ENCODE measurements around the gene DOCK9. TPM values are rescaled to one million over a fixed set of nuclear protein-coding genes. Genes with fewer than 3 reads are reported as not detected.

DOCK9 gene
- total RNA-seq, 2 donors from 2014 or later, result 25.4 to 26.7 TPM

GRCh38 chr13:98839856-98840769 is 137.8 kb downstream of the DOCK9 start:
- Mint-ChIP-seq H3K4me1 (ENCODE audit: low read depth in 2 of 2) (peaks cover 4 to 8% of the 10 kb centered on the region in 2 donors), H3K27ac (no peak overlapping the region), H3K27me3 (no peaks in the 10 kb centered on the region), H3K36me3 (no peaks in the 10 kb centered on the region), H3K9me3 (no peaks in the 10 kb centered on the region), H3K4me3 (no peak overlapping the region)
- DNase-seq (ENCODE audit: low spot score), result no peak
- peak; percentile 77 to 78 for ATAC-seq

DNA sequence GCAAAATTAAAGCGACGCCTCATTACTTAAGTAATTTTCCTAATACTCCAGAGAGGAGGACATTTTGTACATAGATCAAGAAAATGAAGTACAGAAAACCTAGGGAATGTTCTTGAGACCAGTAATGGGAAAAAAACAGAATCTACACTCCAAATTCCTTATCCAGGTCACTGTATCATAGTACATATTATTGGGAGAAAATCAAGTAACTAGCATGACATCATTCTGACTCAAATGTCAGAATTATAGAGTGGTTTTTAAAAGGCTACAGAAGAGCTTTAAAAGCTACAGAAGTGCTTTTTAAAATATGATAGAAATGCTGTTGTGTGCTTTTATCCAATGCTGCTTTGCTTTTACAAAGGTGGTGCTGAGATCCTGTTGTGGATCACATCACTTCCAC is 139.1 kb downstream of the DOCK9 start:
- ATAC-seq, result no peak
- Mint-ChIP-seq H3K27ac (no peak overlapping the region), H3K27me3 (no peaks in the 10 kb centered on the region), H3K4me3 (no peak overlapping the region), H3K4me1 (ENCODE audit: low read depth in 2 of 2) (peaks cover 4 to 8% of the 10 kb centered on the region in 2 donors), H3K36me3 (no peaks in the 10 kb centered on the region), H3K9me3 (no peaks in the 10 kb centered on the region)
- no peak for DNase-seq (ENCODE audit: low spot score)

GRCh38 chr13:98837896-98838295 is 140.0 kb downstream of the DOCK9 start:
- Mint-ChIP-seq H3K27me3 (no peaks in the 10 kb centered on the region), H3K4me1 (ENCODE audit: low read depth in 2 of 2) (peaks cover 4% of the 10 kb centered on the region in 2 donors), H3K4me3 (no peak overlapping the region), H3K36me3 (no peaks in the 10 kb centered on the region), H3K27ac (no peak overlapping the region), H3K9me3 (no peaks in the 10 kb centered on the region)
- DNase-seq (ENCODE audit: low spot score) (no peak), ATAC-seq (no peak)

GRCh38 chr13:98835156-98835555 is 142.7 kb downstream of the DOCK9 start:
- no peak for ATAC-seq
- Mint-ChIP-seq H3K9me3 (no peaks in the 10 kb centered on the region), H3K4me1 (ENCODE audit: low read depth in 2 of 2) (no peaks in the 10 kb centered on the region), H3K27me3 (no peaks in the 10 kb centered on the region), H3K36me3 (no peaks in the 10 kb centered on the region), H3K27ac (no peak overlapping the region), H3K4me3 (no peak overlapping the region)
- DNase-seq (ENCODE audit: low spot score), result no peak

DNA sequence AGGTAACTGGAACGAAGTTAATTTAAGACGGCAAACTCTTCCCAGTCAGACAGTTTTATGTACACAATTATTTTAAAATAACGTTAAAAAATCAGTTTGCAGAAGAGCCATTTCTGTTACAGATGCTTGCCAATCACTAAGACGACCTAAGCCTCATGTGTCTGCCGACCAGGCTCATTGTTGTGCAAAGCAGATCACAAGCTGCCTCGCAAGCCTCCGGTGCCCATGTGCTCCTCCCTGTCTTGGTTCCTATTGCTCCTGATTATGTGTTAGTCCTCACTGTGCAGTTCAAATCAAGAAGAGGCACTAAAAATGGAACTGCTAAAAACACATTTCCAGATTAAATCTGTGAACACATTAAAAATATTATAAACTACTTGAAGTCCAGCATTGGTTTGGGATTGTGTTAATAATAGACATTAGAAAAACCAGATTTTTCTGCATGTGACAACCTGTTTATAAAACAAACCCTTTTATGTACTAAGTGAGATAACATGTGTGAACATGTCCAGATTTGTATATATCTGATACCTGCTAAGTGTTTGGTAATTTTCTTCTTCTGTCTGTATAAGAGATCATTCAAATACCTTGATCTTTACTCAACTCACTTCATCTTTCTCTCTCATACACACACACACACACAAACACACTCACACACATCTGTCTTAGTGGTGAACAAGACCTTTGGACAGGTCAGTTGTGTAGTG is 143.5 kb downstream of the DOCK9 start:
- H3K27ac Mint-ChIP-seq, result no peak overlapping the region
- no peaks in the 10 kb centered on the region for H3K9me3 Mint-ChIP-seq
- no peaks in the 10 kb centered on the region for H3K27me3 Mint-ChIP-seq
- no peak overlapping the region for H3K4me3 Mint-ChIP-seq
- ATAC-seq (no peak), DNase-seq (ENCODE audit: low spot score) (no peak)
- no peaks in the 10 kb centered on the region for H3K36me3 Mint-ChIP-seq
- H3K4me1 Mint-ChIP-seq (ENCODE audit: low read depth in 2 of 2), result no peaks in the 10 kb centered on the region

DNA sequence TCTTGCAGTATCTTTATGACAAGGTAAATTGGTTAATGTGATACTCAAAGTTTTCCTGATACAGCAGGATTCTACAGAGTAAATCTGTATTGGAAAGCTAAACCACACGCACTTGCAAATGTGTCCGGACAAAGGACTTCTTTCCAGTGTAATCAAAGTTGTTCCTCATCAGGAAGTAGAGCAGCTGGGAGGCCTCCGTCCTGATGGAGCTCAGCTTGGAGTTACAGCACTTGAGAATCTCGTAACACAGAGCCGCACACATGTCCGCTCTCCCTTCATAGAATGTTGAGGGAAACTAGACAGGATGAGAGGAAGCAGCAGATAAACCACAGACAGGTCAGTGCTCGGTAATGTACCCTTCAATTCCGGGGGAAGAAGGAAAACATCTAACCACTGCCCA is 146.6 kb downstream of the DOCK9 start:
- H3K4me3 Mint-ChIP-seq, result no peak overlapping the region
- H3K27me3 Mint-ChIP-seq, result no peaks in the 10 kb centered on the region
- no peaks in the 10 kb centered on the region for H3K36me3 Mint-ChIP-seq
- ATAC-seq (no peak), DNase-seq (ENCODE audit: low spot score) (no peak)
- no peaks in the 10 kb centered on the region for H3K4me1 Mint-ChIP-seq (ENCODE audit: low read depth in 2 of 2)
- H3K9me3 Mint-ChIP-seq, result no peaks in the 10 kb centered on the region
- H3K27ac Mint-ChIP-seq, result no peak overlapping the region

DNA sequence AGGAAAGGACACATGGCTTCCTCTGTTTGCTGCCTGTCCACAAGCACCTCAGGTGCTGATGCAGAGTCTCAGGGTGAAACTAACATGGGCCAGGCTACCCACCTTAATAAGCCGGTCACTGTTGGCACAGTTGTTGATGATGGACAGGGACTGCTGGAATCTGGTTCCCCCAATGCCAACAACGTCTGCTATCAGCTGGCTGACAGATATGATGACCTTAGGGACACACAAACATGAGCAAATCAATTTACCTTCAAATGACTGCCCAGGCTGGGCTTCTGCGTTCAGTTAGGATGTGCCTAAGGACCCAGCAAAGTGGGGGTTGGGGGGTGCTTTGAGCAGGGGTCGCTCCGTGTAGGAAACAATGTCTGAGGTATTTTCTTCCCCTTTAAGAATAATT is 148.3 kb downstream of the DOCK9 start:
- H3K27ac Mint-ChIP-seq, result no peak overlapping the region
- H3K36me3 Mint-ChIP-seq, result no peaks in the 10 kb centered on the region
- no peak for ATAC-seq
- no peaks in the 10 kb centered on the region for H3K4me1 Mint-ChIP-seq (ENCODE audit: low read depth in 2 of 2)
- H3K4me3 Mint-ChIP-seq, result no peak overlapping the region
- no peaks in the 10 kb centered on the region for H3K9me3 Mint-ChIP-seq
- no peaks in the 10 kb centered on the region for H3K27me3 Mint-ChIP-seq
- no peak for DNase-seq (ENCODE audit: low spot score)

DNA sequence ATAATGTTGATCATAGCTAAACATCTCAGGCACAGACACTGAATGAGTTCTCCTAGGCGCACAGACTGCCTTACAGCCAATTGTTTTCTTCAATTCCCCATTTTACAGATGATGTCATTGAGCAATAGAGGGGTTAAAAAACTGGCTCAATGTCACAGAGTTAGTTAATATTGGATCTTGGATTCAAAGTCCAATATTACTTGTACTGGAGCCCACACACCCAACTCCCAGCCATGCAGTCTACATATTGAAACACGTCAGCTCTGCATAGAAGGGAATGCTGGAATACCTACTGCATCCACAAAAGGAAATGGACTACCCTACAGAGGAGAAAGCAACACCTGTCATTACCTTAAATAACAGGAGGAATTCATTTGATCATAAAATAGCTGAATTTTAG is 149.2 kb downstream of the DOCK9 start:
- Mint-ChIP-seq H3K36me3 (no peaks in the 10 kb centered on the region), H3K9me3 (no peaks in the 10 kb centered on the region), H3K27ac (no peak overlapping the region), H3K4me1 (ENCODE audit: low read depth in 2 of 2) (no peaks in the 10 kb centered on the region), H3K27me3 (no peaks in the 10 kb centered on the region), H3K4me3 (no peak overlapping the region)
- DNase-seq (ENCODE audit: low spot score) (no peak), ATAC-seq (no peak)

DNA sequence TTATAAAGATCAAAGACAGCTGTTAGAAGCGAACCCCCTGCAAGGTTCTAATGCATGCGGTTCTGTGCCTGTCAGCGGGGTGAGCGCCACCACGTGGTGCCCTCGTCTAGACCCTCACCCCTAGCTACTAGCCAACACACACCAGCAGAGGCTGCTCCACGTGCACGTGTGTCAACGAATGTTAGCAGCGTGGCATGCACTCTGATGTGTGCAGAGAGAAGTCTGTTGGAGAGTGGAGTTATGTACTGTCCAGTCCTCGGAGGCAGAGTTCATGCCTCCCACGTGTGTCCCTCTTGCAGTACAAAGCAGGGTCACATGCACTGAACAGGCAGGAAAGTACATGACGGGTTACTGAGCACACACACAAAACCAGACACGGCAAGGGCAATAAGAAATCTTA is 150.4 kb downstream of the DOCK9 start:
- ATAC-seq, result no peak
- no peak overlapping the region for H3K4me3 Mint-ChIP-seq
- no peaks in the 10 kb centered on the region for H3K36me3 Mint-ChIP-seq

GRCh38 chr13:98826146-98826545 is 151.7 kb downstream of the DOCK9 start:
- DNase-seq (ENCODE audit: low spot score) (no peak), ATAC-seq (no peak)
- Mint-ChIP-seq H3K36me3 (no peaks in the 10 kb centered on the region), H3K4me1 (ENCODE audit: low read depth in 2 of 2) (no peaks in the 10 kb centered on the region), H3K27ac (no peak overlapping the region), H3K4me3 (no peak overlapping the region), H3K27me3 (no peaks in the 10 kb centered on the region), H3K9me3 (no peaks in the 10 kb centered on the region)

More for the DNA sequence above, 150.4 kb downstream of the DOCK9 start:
- H3K9me3 Mint-ChIP-seq, result no peaks in the 10 kb centered on the region
- DNase-seq (ENCODE audit: low spot score), result no peak
- H3K27ac Mint-ChIP-seq, result no peak overlapping the region
- no peaks in the 10 kb centered on the region for H3K27me3 Mint-ChIP-seq
- no peaks in the 10 kb centered on the region for H3K4me1 Mint-ChIP-seq (ENCODE audit: low read depth in 2 of 2)

- Mint-ChIP-seq H3K4me1 (ENCODE audit: low read depth in 2 of 2) (no peaks in the 10 kb centered on the region), H3K27ac (no peak overlapping the region), H3K9me3 (no peaks in the 10 kb centered on the region), H3K36me3 (no peaks in the 10 kb centered on the region), H3K27me3 (no peaks in the 10 kb centered on the region), H3K4me3 (no peak overlapping the region)
- ATAC-seq, result no peak
- no peak for DNase-seq (ENCODE audit: low spot score)
These were observed 152.2 kb downstream of the DOCK9 start for GRCh38 chr13:98825659-98826058.

DNA sequence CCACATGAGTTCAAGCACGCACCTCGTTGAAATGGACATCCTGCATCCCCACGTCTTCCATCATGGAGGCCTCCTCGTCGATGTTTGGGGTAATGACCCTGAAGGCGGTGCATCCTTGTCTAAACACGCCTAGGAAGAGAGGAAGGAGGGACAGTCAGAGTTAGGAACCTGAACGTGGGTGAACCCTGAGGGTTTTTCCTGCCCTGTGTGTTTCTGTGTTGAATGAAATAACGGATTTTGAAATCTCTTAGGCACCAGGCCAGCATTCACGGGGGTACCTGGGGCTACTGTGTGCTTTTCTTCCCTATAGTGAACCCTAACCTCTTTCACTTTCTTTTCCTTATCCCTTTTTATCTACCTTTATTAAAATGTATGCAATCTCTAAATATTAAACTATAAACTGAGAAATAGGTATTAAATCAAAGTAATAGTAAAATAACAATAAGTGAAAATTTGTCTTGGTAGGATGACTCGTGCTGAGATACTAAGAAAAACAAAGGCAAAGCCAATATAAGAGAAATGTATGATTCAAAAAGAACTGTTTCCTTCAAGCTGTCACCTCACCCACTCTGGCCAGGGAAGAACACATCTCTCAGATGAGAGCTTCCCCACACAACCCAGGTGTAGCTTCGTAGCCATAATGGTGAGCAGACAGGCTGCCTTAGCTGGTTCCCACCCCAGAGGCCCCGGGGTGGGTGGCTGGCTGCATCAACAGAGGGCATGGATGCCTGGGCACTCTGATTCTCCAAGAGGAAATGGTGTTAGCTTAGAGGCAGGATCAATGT is 153.3 kb downstream of the DOCK9 start:
- H3K36me3 Mint-ChIP-seq, result no peaks in the 10 kb centered on the region
- DNase-seq (ENCODE audit: low spot score), result no peak
- H3K9me3 Mint-ChIP-seq, result no peaks in the 10 kb centered on the region
- H3K4me3 Mint-ChIP-seq, result no peak overlapping the region
- no peaks in the 10 kb centered on the region for H3K27me3 Mint-ChIP-seq
- H3K4me1 Mint-ChIP-seq (ENCODE audit: low read depth in 2 of 2), result no peaks in the 10 kb centered on the region
- no peak overlapping the region for H3K27ac Mint-ChIP-seq
- no peak for ATAC-seq

- Mint-ChIP-seq H3K4me3 (no peak overlapping the region), H3K4me1 (ENCODE audit: low read depth in 2 of 2) (no peaks in the 10 kb centered on the region), H3K27ac (no peak overlapping the region), H3K9me3 (no peaks in the 10 kb centered on the region), H3K36me3 (no peaks in the 10 kb centered on the region), H3K27me3 (no peaks in the 10 kb centered on the region)
- DNase-seq (ENCODE audit: low spot score) (no peak), ATAC-seq (no peak)
These were observed 154.4 kb downstream of the DOCK9 start for GRCh38 chr13:98823442-98823841.

DNA sequence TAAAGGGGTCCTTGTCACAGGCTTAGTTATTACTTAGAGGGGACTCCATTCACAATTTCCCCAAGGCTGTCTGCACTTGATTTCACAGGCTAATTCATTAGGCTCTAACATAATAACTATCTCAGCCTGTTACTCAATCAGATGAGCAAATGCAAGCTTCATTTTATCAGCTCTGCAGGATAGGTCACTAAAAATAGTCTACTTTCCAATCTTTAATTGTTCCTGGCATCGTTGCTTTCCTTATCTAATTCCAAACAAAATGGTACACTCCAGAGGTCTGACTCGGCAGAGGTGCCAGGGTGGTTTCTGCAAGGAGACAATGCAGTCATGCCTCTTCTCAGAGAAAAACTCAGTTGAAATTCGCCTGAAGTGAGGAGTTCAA is 155.6 kb downstream of the DOCK9 start:
- ATAC-seq, result no peak
- H3K4me1 Mint-ChIP-seq (ENCODE audit: low read depth in 2 of 2), result no peaks in the 10 kb centered on the region
- H3K9me3 Mint-ChIP-seq, result no peaks in the 10 kb centered on the region
- H3K27me3 Mint-ChIP-seq, result no peaks in the 10 kb centered on the region
- H3K36me3 Mint-ChIP-seq, result no peaks in the 10 kb centered on the region
- H3K27ac Mint-ChIP-seq, result no peak overlapping the region
- DNase-seq (ENCODE audit: low spot score), result no peak
- no peak overlapping the region for H3K4me3 Mint-ChIP-seq

Measured in natural killer cell treated with Interleukin-12 subunit alpha and Interleukin-12 subunit beta and Interleukin-15 and Interleukin-18, amount 100 ng/mL, for 72 hours (primary cell).